ENCODE measurements around the gene HSD17B11.

DNA sequence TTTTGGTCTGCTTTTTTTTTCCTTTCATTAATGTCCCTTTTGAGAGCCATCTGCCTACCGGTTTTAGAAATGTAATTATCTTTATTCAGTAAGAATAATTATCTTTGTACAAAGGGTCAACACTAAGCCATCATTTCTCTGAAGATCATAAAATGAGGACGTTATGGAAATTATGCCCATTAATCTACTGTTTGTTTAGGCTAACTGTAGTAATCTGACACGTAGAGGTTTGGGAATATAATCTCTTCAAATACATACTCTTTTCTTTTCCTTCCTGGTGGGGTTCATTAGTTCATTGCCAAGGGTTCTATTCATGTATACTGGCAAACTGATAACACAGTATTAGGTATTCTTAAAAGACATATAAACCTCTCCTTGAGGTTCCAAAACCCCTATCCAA lies 64.5 kb downstream of the HSD17B11 start:
- no peak for TF ChIP-seq CTCF (IDR thresholded peaks at IDR 0.05 in 2 of 3, conservative IDR thresholded peaks at IDR 0.05 in 1 of 3; ENCODE audit: borderline replicate concordance in 1 of 3, insufficient read depth in 1 of 3, low read depth in 2 of 3, low read length in 2 of 3)
- TF ChIP-seq POLR2A (IDR thresholded peaks at IDR 0.05; ENCODE audit: borderline replicate concordance, extremely low read depth, insufficient read depth, insufficient read length) = no peak
- no peak for TF ChIP-seq POLR2AphosphoS5 (IDR thresholded peaks at IDR 0.05; ENCODE audit: low read depth, low read length)
- TF ChIP-seq, protein P1, sequence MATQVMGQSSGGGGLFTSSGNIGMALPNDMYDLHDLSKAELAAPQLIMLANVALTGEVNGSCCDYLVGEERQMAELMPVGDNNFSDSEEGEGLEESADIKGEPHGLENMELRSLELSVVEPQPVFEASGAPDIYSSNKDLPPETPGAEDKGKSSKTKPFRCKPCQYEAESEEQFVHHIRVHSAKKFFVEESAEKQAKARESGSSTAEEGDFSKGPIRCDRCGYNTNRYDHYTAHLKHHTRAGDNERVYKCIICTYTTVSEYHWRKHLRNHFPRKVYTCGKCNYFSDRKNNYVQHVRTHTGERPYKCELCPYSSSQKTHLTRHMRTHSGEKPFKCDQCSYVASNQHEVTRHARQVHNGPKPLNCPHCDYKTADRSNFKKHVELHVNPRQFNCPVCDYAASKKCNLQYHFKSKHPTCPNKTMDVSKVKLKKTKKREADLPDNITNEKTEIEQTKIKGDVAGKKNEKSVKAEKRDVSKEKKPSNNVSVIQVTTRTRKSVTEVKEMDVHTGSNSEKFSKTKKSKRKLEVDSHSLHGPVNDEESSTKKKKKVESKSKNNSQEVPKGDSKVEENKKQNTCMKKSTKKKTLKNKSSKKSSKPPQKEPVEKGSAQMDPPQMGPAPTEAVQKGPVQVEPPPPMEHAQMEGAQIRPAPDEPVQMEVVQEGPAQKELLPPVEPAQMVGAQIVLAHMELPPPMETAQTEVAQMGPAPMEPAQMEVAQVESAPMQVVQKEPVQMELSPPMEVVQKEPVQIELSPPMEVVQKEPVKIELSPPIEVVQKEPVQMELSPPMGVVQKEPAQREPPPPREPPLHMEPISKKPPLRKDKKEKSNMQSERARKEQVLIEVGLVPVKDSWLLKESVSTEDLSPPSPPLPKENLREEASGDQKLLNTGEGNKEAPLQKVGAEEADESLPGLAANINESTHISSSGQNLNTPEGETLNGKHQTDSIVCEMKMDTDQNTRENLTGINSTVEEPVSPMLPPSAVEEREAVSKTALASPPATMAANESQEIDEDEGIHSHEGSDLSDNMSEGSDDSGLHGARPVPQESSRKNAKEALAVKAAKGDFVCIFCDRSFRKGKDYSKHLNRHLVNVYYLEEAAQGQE (IDR thresholded peaks at IDR 0.05; ENCODE audit: low read depth) = no peak
- TF ChIP-seq ZFX (IDR thresholded peaks at IDR 0.05) = no peak
- TF ChIP-seq SRF (IDR thresholded peaks at IDR 0.05; ENCODE audit: low read depth) = no peak
- TF ChIP-seq SP1 (IDR thresholded peaks at IDR 0.05; ENCODE audit: low read depth) = no peak
- TF ChIP-seq MAX (IDR thresholded peaks at IDR 0.05) = no peak
